SK-N-MC (cell line): ENCODE data around the gene CBL.

Experiments
- EZH2 ChIP-seq: fragments of 200-600 bp; sonication (generic); IDR thresholded peaks from one replicate; pipeline ENCODE4 v1.6.1; 2017; ENCODE audit warnings: antibody characterized with exemption
- POLR2AphosphoS5 ChIP-seq: IDR thresholded peaks from 2 replicates; pipeline ENCODE4 v1.6.1; 2012; ENCODE audit warnings: mild to moderate bottlenecking, low read depth, low read length, borderline replicate concordance

GRCh38 chr11:119190531-119190930 lies 15.6 kb upstream of the CBL start:
- TF ChIP-seq EZH2 (no peak), POLR2AphosphoS5 (no peak)
